ENCODE measurements around the gene TAPBPL.

Gene TAPBPL, protein sequence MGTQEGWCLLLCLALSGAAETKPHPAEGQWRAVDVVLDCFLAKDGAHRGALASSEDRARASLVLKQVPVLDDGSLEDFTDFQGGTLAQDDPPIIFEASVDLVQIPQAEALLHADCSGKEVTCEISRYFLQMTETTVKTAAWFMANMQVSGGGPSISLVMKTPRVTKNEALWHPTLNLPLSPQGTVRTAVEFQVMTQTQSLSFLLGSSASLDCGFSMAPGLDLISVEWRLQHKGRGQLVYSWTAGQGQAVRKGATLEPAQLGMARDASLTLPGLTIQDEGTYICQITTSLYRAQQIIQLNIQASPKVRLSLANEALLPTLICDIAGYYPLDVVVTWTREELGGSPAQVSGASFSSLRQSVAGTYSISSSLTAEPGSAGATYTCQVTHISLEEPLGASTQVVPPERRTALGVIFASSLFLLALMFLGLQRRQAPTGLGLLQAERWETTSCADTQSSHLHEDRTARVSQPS

DNA sequence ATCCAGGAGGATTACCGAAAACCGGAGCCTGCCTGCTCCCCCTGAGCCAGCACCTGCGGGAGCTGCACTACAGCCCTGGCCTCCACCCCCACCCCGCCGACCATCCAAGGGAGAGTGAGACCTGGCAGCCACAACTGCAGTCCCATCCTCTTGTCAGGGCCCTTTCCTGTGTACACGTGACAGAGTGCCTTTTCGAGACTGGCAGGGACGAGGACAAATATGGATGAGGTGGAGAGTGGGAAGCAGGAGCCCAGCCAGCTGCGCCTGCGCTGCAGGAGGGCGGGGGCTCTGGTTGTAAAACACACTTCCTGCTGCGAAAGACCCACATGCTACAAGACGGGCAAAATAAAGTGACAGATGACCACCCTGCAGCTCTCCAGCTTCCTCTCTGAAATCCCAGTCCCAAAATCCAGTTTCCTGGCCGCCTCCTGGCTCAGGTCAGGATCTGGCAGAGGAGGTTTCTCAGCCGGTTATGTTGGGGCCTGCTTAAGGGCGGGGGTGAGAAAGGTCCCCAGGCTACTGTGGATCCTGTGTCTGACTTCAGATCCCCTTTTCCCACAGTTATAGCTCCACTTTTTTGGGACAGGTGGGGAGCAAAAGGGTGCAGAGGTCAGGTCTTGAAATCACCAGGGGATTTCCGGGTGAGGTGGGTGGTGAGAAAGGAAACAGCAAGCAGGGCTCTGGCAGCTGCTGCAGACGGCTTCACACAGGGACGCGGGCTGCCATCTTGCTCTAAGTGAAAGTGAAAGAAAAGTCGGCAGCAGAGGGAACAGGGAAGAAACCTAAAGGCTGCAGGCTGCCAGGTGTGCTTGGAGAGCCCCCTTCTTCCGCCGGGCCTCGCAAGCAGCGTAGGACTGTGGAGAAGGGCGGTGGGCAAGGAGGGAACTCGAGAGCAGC, at the start of gene TAPBPL:
TAPBPL (plus strand) TSS at position 695 of the 897 bp plus-strand sequence. CDS start 207 bp downstream, outside the sequence.
- TF ChIP-seq, protein P1, sequence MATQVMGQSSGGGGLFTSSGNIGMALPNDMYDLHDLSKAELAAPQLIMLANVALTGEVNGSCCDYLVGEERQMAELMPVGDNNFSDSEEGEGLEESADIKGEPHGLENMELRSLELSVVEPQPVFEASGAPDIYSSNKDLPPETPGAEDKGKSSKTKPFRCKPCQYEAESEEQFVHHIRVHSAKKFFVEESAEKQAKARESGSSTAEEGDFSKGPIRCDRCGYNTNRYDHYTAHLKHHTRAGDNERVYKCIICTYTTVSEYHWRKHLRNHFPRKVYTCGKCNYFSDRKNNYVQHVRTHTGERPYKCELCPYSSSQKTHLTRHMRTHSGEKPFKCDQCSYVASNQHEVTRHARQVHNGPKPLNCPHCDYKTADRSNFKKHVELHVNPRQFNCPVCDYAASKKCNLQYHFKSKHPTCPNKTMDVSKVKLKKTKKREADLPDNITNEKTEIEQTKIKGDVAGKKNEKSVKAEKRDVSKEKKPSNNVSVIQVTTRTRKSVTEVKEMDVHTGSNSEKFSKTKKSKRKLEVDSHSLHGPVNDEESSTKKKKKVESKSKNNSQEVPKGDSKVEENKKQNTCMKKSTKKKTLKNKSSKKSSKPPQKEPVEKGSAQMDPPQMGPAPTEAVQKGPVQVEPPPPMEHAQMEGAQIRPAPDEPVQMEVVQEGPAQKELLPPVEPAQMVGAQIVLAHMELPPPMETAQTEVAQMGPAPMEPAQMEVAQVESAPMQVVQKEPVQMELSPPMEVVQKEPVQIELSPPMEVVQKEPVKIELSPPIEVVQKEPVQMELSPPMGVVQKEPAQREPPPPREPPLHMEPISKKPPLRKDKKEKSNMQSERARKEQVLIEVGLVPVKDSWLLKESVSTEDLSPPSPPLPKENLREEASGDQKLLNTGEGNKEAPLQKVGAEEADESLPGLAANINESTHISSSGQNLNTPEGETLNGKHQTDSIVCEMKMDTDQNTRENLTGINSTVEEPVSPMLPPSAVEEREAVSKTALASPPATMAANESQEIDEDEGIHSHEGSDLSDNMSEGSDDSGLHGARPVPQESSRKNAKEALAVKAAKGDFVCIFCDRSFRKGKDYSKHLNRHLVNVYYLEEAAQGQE (IDR thresholded peaks at IDR 0.05; ENCODE audit: low read depth), result no peak
- TF ChIP-seq RAD21 (IDR thresholded peaks at IDR 0.05; ENCODE audit: low read depth), result no peak
- TF ChIP-seq CREB1 (IDR thresholded peaks at IDR 0.05; ENCODE audit: low read depth), result no peak
- no peak for TF ChIP-seq ZBTB7A (IDR thresholded peaks at IDR 0.05; ENCODE audit: low read depth)

DNA sequence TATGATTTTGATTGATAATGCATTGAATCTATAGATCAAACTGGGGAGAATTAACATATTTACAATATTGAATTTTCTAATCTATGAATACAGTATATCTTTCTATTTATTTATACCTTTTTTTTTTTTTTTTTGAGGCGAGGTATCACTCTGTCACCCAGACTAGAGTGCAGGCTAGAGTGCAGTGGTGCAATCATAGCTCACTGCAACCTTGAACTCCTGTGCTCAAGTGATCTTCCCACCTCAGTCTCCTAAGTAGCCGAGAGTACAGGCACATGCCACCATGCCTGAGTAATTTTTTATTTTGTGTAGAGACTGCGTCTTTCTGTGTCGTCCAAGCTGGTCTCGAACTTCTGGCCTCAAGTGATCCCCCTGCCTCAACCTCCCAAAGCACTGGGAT, 47.5 kb upstream of the TAPBPL start:
- TF ChIP-seq, protein P1 (IDR thresholded peaks at IDR 0.05; ENCODE audit: low read depth), result no peak
- TF ChIP-seq, protein P2, sequence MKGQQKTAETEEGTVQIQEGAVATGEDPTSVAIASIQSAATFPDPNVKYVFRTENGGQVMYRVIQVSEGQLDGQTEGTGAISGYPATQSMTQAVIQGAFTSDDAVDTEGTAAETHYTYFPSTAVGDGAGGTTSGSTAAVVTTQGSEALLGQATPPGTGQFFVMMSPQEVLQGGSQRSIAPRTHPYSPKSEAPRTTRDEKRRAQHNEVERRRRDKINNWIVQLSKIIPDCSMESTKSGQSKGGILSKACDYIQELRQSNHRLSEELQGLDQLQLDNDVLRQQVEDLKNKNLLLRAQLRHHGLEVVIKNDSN (IDR thresholded peaks at IDR 0.05), result no peak
- no peak for TF ChIP-seq RAD21 (IDR thresholded peaks at IDR 0.05; ENCODE audit: low read depth)
- no peak for TF ChIP-seq EP300 (IDR thresholded peaks at IDR 0.05; ENCODE audit: borderline replicate concordance)

DNA sequence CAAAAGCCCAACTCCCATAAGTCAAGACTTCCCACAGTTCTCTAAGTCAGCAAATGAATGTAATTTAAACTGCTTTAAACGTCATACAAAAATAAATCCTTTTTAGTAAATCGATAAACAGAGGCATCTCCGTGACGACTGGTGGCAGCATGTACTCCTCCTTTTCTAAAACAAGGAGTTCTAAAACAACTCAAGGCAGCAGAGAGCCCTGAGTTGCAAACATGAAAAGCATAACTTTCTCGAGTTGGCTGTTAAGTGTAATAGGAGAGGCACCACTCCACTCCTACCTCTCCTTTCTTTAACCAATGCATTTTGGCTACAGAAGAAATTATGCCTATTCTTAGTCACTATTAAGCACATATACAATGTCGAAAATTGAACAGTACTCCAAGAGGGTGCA, 45.9 kb upstream of the TAPBPL start:
- TF ChIP-seq RAD21 (IDR thresholded peaks at IDR 0.05; ENCODE audit: low read depth) (no peak), EP300 (IDR thresholded peaks at IDR 0.05; ENCODE audit: borderline replicate concordance) (no peak), TAF1 (IDR thresholded peaks at IDR 0.05; ENCODE audit: low read depth) (no peak), TCF12 (IDR thresholded peaks at IDR 0.05; ENCODE audit: low read depth) (no peak)

DNA sequence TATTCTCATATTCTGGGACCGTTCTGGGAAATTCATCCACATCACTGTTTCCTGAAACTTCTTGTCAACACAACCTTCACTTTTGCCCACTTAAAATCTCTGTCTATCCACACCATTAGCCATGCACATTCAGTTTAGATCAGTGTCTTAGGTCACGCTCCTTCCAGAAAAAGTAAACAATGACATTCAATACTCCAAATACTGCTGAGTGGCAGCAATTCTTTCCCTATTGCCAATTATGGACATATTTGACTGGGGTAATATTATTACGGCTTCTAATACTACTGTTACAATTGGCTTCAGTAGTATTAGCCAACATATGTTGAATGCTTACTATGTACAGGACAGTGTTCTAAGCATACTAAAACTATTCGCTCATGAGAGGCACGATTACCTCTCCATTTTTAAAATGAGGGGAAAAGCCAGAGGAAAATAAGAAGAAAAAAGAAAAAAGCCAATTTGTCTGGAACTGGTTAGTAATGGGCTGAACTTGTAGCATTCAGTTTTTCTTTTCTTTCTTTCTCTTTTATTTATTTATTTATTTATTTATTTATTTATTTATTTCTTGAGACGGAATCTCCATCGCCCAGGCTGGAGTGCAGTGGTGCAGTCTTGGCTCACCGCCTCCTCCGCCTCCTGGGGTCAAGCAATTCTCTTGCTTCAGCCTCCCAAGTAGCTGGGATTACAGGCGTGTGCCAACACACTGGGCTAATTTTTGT, 44.4 kb upstream of the TAPBPL start:
- TF ChIP-seq, protein P2 (IDR thresholded peaks at IDR 0.05), result no peak
- no peak for TF ChIP-seq YY1 (IDR thresholded peaks at IDR 0.05; ENCODE audit: low read depth)

DNA sequence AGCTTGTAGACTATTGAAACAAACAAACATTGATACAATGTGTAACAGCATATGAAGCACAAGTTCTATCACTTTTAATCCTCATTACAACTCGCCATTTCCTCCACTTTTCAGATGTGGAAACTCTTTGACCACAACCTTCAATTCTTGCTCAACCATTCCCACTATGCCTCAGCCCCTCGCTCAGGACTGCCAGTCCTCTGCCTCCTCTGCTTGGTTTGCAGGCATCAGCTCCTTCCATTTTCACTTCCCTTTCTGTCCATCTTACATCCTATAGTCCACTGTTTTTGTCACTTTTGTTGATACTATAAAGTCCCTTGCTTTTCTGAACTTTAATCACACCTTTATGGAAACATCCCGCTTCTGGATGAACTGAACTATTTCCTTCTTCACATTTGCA, 35.2 kb upstream of the TAPBPL start:
- no peak for TF ChIP-seq EGR1 (IDR thresholded peaks at IDR 0.05)

DNA sequence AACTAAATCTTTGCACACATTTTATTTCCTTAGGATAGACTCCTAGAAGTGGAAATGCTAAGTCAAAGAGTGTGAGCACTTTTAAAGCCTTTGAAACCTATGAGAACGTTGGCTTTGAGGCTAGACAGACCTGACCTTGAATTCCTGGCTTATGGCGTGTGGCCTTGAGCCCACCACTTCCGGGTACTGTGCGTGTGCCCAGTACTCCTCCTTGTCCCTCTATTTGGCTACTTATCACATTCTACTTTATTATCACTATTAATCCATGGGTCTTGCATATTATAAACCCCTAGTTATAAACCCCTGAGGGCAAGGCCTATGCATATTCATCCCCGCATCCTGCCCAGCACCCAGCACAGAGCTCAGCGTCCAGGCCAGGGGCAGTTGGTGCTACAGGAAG, 33.0 kb upstream of the TAPBPL start:
- TF ChIP-seq EGR1 (IDR thresholded peaks at IDR 0.05), result no peak
- TF ChIP-seq, protein P1 (IDR thresholded peaks at IDR 0.05; ENCODE audit: low read depth), result no peak
- TF ChIP-seq RAD21 (IDR thresholded peaks at IDR 0.05; ENCODE audit: low read depth), result no peak
- no peak for TF ChIP-seq NFIC (IDR thresholded peaks at IDR 0.05)
- TF ChIP-seq, protein P3, sequence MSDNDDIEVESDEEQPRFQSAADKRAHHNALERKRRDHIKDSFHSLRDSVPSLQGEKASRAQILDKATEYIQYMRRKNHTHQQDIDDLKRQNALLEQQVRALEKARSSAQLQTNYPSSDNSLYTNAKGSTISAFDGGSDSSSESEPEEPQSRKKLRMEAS (IDR thresholded peaks at IDR 0.05), result no peak
- TF ChIP-seq YY1 (IDR thresholded peaks at IDR 0.05; ENCODE audit: low read depth), result no peak
- no peak for TF ChIP-seq TCF12 (IDR thresholded peaks at IDR 0.05; ENCODE audit: low read depth)

Measured in Ishikawa (cell line).